Vagina (tissue), 2 donors: ENCODE results near the gene ZNF180.

Experiments used
- POLR2A ChIP-seq, 2 donors: fragments of 450-650 bp; IDR thresholded peaks; one replicate each; pipeline ENCODE4 v1.6.1; 2017; ENCODE audit warnings: antibody characterized with exemption in 2 of 2, mild to moderate bottlenecking in 2 of 2, moderate library complexity in 2 of 2
- TF ChIP-seq, protein P1 (sequence below), 3 experiments: fragments of 450-650 bp in 2 of 3; fragments of 200-600 bp in 1 of 3; sonication (generic) in 1 of 3; IDR thresholded peaks; one replicate each; pipeline ENCODE4 v1.5.1; 2017 to 2019; ENCODE audit warnings: antibody characterized with exemption in 3 of 3, mild to moderate bottlenecking in 2 of 3, moderate library complexity in 2 of 3

DNA sequence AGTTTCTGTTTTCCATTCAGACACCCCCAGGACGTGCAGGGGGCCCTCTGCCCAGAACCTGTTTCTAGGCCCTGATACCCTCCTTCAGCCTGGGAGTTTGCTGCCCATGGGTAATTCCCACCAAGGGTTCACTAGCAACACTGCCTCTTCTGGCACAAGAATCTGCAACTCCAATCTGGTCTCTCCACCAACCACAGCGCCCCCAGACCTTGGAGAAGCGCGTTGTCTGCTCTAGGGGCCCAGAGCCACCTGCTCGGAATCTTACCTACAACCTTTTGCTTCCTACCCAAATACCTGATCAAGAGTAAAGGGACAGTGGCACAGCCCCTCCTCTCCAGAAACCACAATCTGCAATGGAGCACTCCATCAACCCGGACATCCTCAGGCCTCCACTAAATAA is 763 bp downstream of the ZNF180 start:
- TF ChIP-seq, protein P1, sequence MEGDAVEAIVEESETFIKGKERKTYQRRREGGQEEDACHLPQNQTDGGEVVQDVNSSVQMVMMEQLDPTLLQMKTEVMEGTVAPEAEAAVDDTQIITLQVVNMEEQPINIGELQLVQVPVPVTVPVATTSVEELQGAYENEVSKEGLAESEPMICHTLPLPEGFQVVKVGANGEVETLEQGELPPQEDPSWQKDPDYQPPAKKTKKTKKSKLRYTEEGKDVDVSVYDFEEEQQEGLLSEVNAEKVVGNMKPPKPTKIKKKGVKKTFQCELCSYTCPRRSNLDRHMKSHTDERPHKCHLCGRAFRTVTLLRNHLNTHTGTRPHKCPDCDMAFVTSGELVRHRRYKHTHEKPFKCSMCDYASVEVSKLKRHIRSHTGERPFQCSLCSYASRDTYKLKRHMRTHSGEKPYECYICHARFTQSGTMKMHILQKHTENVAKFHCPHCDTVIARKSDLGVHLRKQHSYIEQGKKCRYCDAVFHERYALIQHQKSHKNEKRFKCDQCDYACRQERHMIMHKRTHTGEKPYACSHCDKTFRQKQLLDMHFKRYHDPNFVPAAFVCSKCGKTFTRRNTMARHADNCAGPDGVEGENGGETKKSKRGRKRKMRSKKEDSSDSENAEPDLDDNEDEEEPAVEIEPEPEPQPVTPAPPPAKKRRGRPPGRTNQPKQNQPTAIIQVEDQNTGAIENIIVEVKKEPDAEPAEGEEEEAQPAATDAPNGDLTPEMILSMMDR (IDR thresholded peaks at IDR 0.05), result no peak
- no peak for TF ChIP-seq POLR2A (IDR thresholded peaks at IDR 0.05)
